ENCODE results near the gene CHSY3.

- TF ChIP-seq, protein P1, sequence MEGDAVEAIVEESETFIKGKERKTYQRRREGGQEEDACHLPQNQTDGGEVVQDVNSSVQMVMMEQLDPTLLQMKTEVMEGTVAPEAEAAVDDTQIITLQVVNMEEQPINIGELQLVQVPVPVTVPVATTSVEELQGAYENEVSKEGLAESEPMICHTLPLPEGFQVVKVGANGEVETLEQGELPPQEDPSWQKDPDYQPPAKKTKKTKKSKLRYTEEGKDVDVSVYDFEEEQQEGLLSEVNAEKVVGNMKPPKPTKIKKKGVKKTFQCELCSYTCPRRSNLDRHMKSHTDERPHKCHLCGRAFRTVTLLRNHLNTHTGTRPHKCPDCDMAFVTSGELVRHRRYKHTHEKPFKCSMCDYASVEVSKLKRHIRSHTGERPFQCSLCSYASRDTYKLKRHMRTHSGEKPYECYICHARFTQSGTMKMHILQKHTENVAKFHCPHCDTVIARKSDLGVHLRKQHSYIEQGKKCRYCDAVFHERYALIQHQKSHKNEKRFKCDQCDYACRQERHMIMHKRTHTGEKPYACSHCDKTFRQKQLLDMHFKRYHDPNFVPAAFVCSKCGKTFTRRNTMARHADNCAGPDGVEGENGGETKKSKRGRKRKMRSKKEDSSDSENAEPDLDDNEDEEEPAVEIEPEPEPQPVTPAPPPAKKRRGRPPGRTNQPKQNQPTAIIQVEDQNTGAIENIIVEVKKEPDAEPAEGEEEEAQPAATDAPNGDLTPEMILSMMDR (IDR thresholded peaks at IDR 0.05), result no peak
- TF ChIP-seq POLR2A (IDR thresholded peaks at IDR 0.05), result no peak
These were observed 605 bp downstream of the CHSY3 start for GRCh38 chr5:129904667-129905472.
